ENCODE data around the gene WNT5A.

DNA sequence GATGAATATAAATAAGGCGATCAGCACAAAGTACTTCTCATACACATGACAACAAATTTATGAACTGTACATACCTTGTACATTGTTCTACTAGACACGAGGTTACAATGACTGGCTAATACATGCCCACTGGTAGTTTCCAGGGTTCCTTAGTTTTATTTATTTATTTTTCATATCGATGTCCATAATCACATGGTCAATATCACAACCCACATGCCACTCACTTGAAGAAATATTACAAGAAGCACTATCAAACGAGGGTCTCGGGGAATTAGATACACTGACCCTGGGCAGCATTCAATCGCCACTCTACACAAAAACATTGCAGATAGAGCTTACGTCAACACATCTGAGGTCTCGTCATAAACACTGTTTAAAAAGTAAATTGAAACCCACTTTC is 21.2 kb upstream of the WNT5A start:
- TF ChIP-seq, protein P1, sequence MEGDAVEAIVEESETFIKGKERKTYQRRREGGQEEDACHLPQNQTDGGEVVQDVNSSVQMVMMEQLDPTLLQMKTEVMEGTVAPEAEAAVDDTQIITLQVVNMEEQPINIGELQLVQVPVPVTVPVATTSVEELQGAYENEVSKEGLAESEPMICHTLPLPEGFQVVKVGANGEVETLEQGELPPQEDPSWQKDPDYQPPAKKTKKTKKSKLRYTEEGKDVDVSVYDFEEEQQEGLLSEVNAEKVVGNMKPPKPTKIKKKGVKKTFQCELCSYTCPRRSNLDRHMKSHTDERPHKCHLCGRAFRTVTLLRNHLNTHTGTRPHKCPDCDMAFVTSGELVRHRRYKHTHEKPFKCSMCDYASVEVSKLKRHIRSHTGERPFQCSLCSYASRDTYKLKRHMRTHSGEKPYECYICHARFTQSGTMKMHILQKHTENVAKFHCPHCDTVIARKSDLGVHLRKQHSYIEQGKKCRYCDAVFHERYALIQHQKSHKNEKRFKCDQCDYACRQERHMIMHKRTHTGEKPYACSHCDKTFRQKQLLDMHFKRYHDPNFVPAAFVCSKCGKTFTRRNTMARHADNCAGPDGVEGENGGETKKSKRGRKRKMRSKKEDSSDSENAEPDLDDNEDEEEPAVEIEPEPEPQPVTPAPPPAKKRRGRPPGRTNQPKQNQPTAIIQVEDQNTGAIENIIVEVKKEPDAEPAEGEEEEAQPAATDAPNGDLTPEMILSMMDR (IDR thresholded peaks at IDR 0.05; ENCODE audit: poor library complexity, severe bottlenecking), result no peak
- TF ChIP-seq POLR2AphosphoS5 (IDR thresholded peaks at IDR 0.05), result no peak
- TF ChIP-seq, protein P2, sequence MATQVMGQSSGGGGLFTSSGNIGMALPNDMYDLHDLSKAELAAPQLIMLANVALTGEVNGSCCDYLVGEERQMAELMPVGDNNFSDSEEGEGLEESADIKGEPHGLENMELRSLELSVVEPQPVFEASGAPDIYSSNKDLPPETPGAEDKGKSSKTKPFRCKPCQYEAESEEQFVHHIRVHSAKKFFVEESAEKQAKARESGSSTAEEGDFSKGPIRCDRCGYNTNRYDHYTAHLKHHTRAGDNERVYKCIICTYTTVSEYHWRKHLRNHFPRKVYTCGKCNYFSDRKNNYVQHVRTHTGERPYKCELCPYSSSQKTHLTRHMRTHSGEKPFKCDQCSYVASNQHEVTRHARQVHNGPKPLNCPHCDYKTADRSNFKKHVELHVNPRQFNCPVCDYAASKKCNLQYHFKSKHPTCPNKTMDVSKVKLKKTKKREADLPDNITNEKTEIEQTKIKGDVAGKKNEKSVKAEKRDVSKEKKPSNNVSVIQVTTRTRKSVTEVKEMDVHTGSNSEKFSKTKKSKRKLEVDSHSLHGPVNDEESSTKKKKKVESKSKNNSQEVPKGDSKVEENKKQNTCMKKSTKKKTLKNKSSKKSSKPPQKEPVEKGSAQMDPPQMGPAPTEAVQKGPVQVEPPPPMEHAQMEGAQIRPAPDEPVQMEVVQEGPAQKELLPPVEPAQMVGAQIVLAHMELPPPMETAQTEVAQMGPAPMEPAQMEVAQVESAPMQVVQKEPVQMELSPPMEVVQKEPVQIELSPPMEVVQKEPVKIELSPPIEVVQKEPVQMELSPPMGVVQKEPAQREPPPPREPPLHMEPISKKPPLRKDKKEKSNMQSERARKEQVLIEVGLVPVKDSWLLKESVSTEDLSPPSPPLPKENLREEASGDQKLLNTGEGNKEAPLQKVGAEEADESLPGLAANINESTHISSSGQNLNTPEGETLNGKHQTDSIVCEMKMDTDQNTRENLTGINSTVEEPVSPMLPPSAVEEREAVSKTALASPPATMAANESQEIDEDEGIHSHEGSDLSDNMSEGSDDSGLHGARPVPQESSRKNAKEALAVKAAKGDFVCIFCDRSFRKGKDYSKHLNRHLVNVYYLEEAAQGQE (IDR thresholded peaks at IDR 0.05; ENCODE audit: borderline replicate concordance), result no peak
- no peak for TF ChIP-seq EP300 (conservative IDR thresholded peaks at IDR 0.05; ENCODE audit: poor library complexity, severe bottlenecking)
- no peak for TF ChIP-seq EZH2 (IDR thresholded peaks at IDR 0.05; ENCODE audit: borderline replicate concordance, insufficient read depth, low read length, poor library complexity, severe bottlenecking)
- no peak for TF ChIP-seq MXI1 (conservative IDR thresholded peaks at IDR 0.05; ENCODE audit: poor library complexity, severe bottlenecking)
- TF ChIP-seq SMC3 (conservative IDR thresholded peaks at IDR 0.05; ENCODE audit: poor library complexity), result no peak
